ENCODE measurements around the gene CACNA1B.
"Not testable (repeated sequence)": the region's sequence is repeated elsewhere in the genome, so short reads cannot be mapped to it uniquely, and the experiment has no call there.

Gene CACNA1B

GRCh38 chr9:138099803-138100598, 222.4 kb downstream of the CACNA1B start:
- DNase-seq (ENCODE audit: low read depth in 2 of 2) = no peak

GRCh38 chr9:138100711-138101350, 223.2 kb downstream of the CACNA1B start:
- DNase-seq (ENCODE audit: low read depth in 2 of 2) = no peak

- no peak for DNase-seq (ENCODE audit: low read depth in 2 of 2)
Measured at GRCh38 chr9:138101444-138102234, 224.1 kb downstream of the CACNA1B start.

GRCh38 chr9:138102246-138103051, 224.9 kb downstream of the CACNA1B start:
- no peak for DNase-seq (ENCODE audit: low read depth in 2 of 2)

- no peak for DNase-seq (ENCODE audit: low read depth in 2 of 2)
Measured at GRCh38 chr9:138103111-138103848, 225.7 kb downstream of the CACNA1B start.

- no peak for DNase-seq (ENCODE audit: low read depth in 2 of 2)
Measured at GRCh38 chr9:138103849-138104206, 226.2 kb downstream of the CACNA1B start.

GRCh38 chr9:138104251-138105122, 226.9 kb downstream of the CACNA1B start:
- no peak for DNase-seq (ENCODE audit: low read depth in 2 of 2)

- no peak for DNase-seq (ENCODE audit: low read depth in 2 of 2)
Measured at GRCh38 chr9:138105123-138105415, 227.5 kb downstream of the CACNA1B start.

- DNase-seq (ENCODE audit: low read depth in 2 of 2) = no peak
Measured at GRCh38 chr9:138105561-138106505, 228.3 kb downstream of the CACNA1B start.

GRCh38 chr9:138107039-138107438, 229.5 kb downstream of the CACNA1B start:
- DNase-seq (ENCODE audit: low read depth in 2 of 2) = not testable (repeated sequence)

GRCh38 chr9:138111607-138112006, 234.0 kb downstream of the CACNA1B start:
- DNase-seq (ENCODE audit: low read depth in 2 of 2) = no peak

GRCh38 chr9:138112090-138112748, 234.6 kb downstream of the CACNA1B start:
- no peak for DNase-seq (ENCODE audit: low read depth in 2 of 2)

GRCh38 chr9:138112791-138113600, 235.4 kb downstream of the CACNA1B start:
- DNase-seq (ENCODE audit: low read depth in 2 of 2) = no peak

GRCh38 chr9:138113701-138114325, 236.2 kb downstream of the CACNA1B start:
- DNase-seq (ENCODE audit: low read depth in 2 of 2) = not testable (repeated sequence)

GRCh38 chr9:138114501-138115245, 237.1 kb downstream of the CACNA1B start:
- DNase-seq (ENCODE audit: low read depth in 2 of 2) = no peak

- no peak for DNase-seq (ENCODE audit: low read depth in 2 of 2)
Measured at GRCh38 chr9:138115506-138115905, 237.9 kb downstream of the CACNA1B start.
